HepG2 (cell line): ENCODE results near the gene TGFBRAP1. TPM values are rescaled to one million over a fixed set of nuclear protein-coding genes. Genes with fewer than 3 reads are reported as not detected.

Source experiments
- ARNT ChIP-seq: fragments of 450-650 bp; IDR thresholded peaks from 2 replicates; pipeline ENCODE4 v1.6.1; 2017
- CCDC6 ChIP-seq: sonication (generic); formaldehyde crosslinking; IDR thresholded peaks from 2 replicates; pipeline ENCODE4 v1.8.1; 2022; ENCODE audit warnings: mild to moderate bottlenecking, missing genetic modification reagents, moderate library complexity
- ELF3 ChIP-seq: IDR thresholded peaks from 2 replicates; pipeline ENCODE4 v1.6.1; 2016; ENCODE audit warnings: missing genetic modification reagents, missing compliant biosample characterization
- IKZF4 ChIP-seq: sonication (generic); formaldehyde crosslinking; IDR thresholded peaks from 2 replicates; pipeline ENCODE4 v1.5.1; 2020; ENCODE audit warnings: borderline replicate concordance, mild to moderate bottlenecking, low read depth, missing genetic modification reagents; ENCODE audit errors: not compliant biosample characterization
- MXD4 ChIP-seq: IDR thresholded peaks from 2 replicates; pipeline ENCODE4 v1.6.1; 2016; ENCODE audit warnings: mild to moderate bottlenecking, missing biosample characterization, missing genetic modification reagents
- NFKB2 ChIP-seq: sonication (generic); formaldehyde crosslinking; IDR thresholded peaks from 2 replicates; pipeline ENCODE4 v1.4.0; 2020; ENCODE audit warnings: missing genetic modification reagents, borderline replicate concordance
- PITX1 ChIP-seq: sonication (generic); formaldehyde crosslinking; IDR thresholded peaks from 2 replicates; pipeline ENCODE4 v1.5.1; 2020; ENCODE audit warnings: mild to moderate bottlenecking, missing genetic modification reagents
- ZNF350 ChIP-seq: sonication (generic); formaldehyde crosslinking; IDR thresholded peaks from 2 replicates; pipeline ENCODE4 v1.4.0; 2020; ENCODE audit warnings: mild to moderate bottlenecking, low read depth, missing genetic modification reagents, borderline replicate concordance
- ZNF441 ChIP-seq: sonication (generic); formaldehyde crosslinking; IDR thresholded peaks from 2 replicates; pipeline ENCODE4 v1.7.0; 2021; ENCODE audit warnings: missing genetic modification reagents, borderline replicate concordance
- ZNF501 ChIP-seq: sonication (generic); formaldehyde crosslinking; IDR thresholded peaks from 2 replicates; pipeline ENCODE4 v1.5.1; 2020; ENCODE audit warnings: mild to moderate bottlenecking, moderate library complexity, missing genetic modification reagents
- ZNF772 ChIP-seq: sonication (generic); formaldehyde crosslinking; IDR thresholded peaks from 2 replicates; pipeline ENCODE4 v1.5.0; 2020; ENCODE audit warnings: mild to moderate bottlenecking, missing genetic modification reagents
- polyA plus RNA-seq, 8 experiments: library from polyadenylated mRNA; depleted of rRNA in 3 of 8; stranded (reverse) in 7 of 8; unstranded in 1 of 8; fragments of >200 nt; fragmentation: Illumina TruSeq in 4 of 8; extraction: Trizol in 4 of 8; gene quantifications; 2 replicates each; pipeline versions ENCODE4 v1.2.1 to v1.2.3, GENCODE V29; 2011 to 2016; ENCODE audit warnings: low read depth in 4 of 8, missing spikeins in 1 of 8, mixed read lengths in 1 of 8; ENCODE audit not compliant: insufficient read depth in 1 of 8
- total RNA-seq, 5 experiments: library from RNA; depleted of rRNA; stranded (reverse); fragments of >200 nt; fragmentation: Illumina TruSeq; extraction: Trizol; gene quantifications; 2 replicates each; pipeline ENCODE4 v1.2.3, GENCODE V29; 2016; ENCODE audit warnings: low read depth in 1 of 5
- TF ChIP-seq, protein P1 (sequence below), 2 experiments: sonication (generic) in 1 of 2; formaldehyde crosslinking in 1 of 2; IDR thresholded peaks; 2 replicates each; pipeline versions ENCODE4 v1.6.1 to v1.9.0; 2014 to 2022; ENCODE audit warnings: antibody characterized with exemption in 1 of 2, borderline replicate concordance in 1 of 2, inconsistent platforms in 1 of 2, low read depth in 1 of 2, missing genetic modification reagents in 1 of 2
- TF ChIP-seq, protein P2 (sequence below): sonication (generic); formaldehyde crosslinking; IDR thresholded peaks from 2 replicates; pipeline ENCODE4 v1.4.0; 2020; ENCODE audit warnings: missing genetic modification reagents
- TF ChIP-seq, protein P3 (sequence below): sonication (generic); formaldehyde crosslinking; IDR thresholded peaks from 2 replicates; pipeline ENCODE4 v1.4.0; 2020; ENCODE audit warnings: missing genetic modification reagents

The TGFBRAP1 gene
- total and polyA plus RNA-seq, 2 of the 13 experiments (the other 11 are each of a cell fraction or from before 2014, with no cell fraction given), result 12.7 to 22.9 TPM

DNA sequence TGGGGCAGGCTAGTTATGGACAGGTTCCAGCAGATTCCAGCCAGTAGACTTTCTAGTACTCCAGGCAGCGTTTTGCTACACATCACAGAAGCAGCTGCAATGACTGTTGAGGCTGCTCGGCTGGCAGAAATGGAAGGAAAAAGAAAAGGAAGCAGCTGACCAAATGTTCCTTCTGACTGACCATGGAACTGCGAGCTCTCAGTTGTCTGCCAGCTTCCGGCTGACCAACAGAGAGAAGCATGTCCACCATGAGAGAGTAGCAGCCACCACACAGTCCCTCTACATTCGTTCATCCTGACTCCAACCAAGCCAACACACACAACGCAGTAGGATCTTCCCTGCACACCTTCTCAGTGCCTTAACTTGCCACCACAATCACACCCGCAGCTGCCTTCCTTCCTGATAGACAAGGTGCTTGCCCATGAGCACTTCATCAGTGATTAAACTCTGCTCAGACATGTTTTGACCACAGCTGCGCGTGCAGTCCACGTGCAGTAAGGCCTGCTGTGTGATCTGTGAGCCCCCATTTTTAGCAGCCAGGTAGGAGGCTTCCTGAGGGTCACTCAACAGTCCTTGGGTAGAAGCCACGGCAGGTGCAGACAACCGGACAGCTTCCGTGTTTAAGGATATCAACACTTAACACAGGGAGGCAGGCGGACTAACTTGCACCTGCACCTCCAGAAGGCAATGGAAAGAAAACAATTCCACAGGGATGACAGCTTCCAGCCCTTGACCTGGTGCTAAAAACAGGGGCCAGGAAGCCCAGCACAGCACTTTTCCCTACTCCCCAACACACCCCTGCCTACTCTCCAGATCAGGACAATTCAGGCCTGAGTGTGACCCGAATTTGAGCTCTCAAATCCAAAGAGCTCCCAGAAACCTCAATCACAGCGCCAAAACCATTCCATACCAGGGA lies 996 bp downstream of the TGFBRAP1 start (continued):
- TF ChIP-seq, protein P1, sequence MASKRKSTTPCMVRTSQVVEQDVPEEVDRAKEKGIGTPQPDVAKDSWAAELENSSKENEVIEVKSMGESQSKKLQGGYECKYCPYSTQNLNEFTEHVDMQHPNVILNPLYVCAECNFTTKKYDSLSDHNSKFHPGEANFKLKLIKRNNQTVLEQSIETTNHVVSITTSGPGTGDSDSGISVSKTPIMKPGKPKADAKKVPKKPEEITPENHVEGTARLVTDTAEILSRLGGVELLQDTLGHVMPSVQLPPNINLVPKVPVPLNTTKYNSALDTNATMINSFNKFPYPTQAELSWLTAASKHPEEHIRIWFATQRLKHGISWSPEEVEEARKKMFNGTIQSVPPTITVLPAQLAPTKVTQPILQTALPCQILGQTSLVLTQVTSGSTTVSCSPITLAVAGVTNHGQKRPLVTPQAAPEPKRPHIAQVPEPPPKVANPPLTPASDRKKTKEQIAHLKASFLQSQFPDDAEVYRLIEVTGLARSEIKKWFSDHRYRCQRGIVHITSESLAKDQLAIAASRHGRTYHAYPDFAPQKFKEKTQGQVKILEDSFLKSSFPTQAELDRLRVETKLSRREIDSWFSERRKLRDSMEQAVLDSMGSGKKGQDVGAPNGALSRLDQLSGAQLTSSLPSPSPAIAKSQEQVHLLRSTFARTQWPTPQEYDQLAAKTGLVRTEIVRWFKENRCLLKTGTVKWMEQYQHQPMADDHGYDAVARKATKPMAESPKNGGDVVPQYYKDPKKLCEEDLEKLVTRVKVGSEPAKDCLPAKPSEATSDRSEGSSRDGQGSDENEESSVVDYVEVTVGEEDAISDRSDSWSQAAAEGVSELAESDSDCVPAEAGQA (IDR thresholded peaks at IDR 0.05; ENCODE audit: low read depth), result 0 out of 2 replicates have a peak, but pooled peaks have one; percentile 12
- TF ChIP-seq, protein P1 (CRISPR knock-in tag; IDR thresholded peaks at IDR 0.05; ENCODE audit: borderline replicate concordance), result no peak
- TF ChIP-seq ZNF441 (peak; percentile 93), CCDC6 (CRISPR knock-in tag) (no peak; the same call in 1 of the 2 replicates), ZNF772 (peak; percentile 78; the same call in 1 of the 2 replicates), ARNT (no peak), ZNF350 (0 out of 2 replicates have a peak, but pooled peaks have one; percentile 55), ELF3 (CRISPR knock-in tag) (peak; percentile 64; the same call in 1 of the 2 replicates), PITX1 (CRISPR knock-in tag) (peak; percentile 75), IKZF4 (CRISPR knock-in tag) (peak; percentile 86), MXD4 (CRISPR knock-in tag) (peak; percentile 90), NFKB2 (CRISPR knock-in tag) (peak; percentile 97; the same call in 1 of the 2 replicates), ZNF501 (CRISPR knock-in tag) (peak; percentile 85)
- TF ChIP-seq, protein P2, sequence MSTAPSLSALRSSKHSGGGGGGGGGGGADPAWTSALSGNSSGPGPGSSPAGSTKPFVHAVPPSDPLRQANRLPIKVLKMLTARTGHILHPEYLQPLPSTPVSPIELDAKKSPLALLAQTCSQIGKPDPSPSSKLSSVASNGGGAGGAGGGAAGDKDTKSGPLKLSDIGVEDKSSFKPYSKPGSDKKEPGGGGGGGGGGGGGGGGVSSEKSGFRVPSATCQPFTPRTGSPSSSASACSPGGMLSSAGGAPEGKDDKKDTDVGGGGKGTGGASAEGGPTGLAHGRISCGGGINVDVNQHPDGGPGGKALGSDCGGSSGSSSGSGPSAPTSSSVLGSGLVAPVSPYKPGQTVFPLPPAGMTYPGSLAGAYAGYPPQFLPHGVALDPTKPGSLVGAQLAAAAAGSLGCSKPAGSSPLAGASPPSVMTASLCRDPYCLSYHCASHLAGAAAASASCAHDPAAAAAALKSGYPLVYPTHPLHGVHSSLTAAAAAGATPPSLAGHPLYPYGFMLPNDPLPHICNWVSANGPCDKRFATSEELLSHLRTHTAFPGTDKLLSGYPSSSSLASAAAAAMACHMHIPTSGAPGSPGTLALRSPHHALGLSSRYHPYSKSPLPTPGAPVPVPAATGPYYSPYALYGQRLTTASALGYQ (CRISPR knock-in tag), result no peak
- TF ChIP-seq, protein P3, sequence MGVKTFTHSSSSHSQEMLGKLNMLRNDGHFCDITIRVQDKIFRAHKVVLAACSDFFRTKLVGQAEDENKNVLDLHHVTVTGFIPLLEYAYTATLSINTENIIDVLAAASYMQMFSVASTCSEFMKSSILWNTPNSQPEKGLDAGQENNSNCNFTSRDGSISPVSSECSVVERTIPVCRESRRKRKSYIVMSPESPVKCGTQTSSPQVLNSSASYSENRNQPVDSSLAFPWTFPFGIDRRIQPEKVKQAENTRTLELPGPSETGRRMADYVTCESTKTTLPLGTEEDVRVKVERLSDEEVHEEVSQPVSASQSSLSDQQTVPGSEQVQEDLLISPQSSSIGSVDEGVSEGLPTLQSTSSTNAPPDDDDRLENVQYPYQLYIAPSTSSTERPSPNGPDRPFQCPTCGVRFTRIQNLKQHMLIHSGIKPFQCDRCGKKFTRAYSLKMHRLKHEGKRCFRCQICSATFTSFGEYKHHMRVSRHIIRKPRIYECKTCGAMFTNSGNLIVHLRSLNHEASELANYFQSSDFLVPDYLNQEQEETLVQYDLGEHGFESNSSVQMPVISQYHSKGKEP (CRISPR knock-in tag), result 0 out of 2 replicates have a peak, but pooled peaks have one; percentile 62
